ENCODE data around the gene P2RY14. TPM values are rescaled to one million over a fixed set of nuclear protein-coding genes. Genes with fewer than 3 reads are reported as not detected.
A peak's percentile ranks its signal among the peaks of the same experiment; 100 is the strongest.

P2RY14 gene
- total RNA-seq, 1 donor from 2014 or later: not detected

- Mint-ChIP-seq H3K36me3 (ENCODE audit: low read depth) (no peaks in the 10 kb centered on the region), H3K9me3 (ENCODE audit: low read depth) (no peaks in the 10 kb centered on the region), H3K4me3 (ENCODE audit: unreplicated experiment) (no peak overlapping the region), H3K4me1 (ENCODE audit: low read depth) (peaks cover 11% of the 10 kb centered on the region), H3K27me3 (ENCODE audit: low read depth) (no peaks in the 10 kb centered on the region), H3K27ac (ENCODE audit: unreplicated experiment) (no peak overlapping the region)
- no peak for TF ChIP-seq CTCF (IDR thresholded peaks at IDR 0.05)
- DNase-seq (ENCODE audit: low spot score): no peak
Measured at GRCh38 chr3:151283907-151284461, 5.6 kb upstream of the P2RY14 start.

DNA sequence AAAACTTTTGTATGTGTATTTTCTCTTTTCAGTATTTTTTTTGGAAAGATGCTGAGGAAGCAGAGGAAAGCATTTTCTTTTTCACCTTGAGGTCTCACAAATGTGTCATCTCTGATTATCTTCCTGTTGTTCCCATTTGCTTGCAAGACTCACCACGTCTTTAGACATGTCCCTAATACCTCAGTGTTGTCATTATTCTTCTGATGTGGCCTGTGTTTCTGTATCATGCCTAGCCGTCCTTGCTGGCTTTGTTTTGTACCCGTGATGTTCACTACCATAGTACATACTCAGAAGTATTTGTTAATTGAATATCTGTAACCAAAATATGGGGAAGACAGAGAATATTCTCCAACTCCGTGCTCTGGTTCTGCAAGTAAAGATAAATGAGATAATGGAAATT lies 5.0 kb upstream of the P2RY14 start:
- no peak overlapping the region for H3K4me3 Mint-ChIP-seq (ENCODE audit: unreplicated experiment)
- H3K36me3 Mint-ChIP-seq (ENCODE audit: low read depth): no peaks in the 10 kb centered on the region
- TF ChIP-seq CTCF (IDR thresholded peaks at IDR 0.05): no peak
- H3K27me3 Mint-ChIP-seq (ENCODE audit: low read depth): no peaks in the 10 kb centered on the region
- no peak overlapping the region for H3K27ac Mint-ChIP-seq (ENCODE audit: unreplicated experiment)
- peaks cover 11% of the 10 kb centered on the region for H3K4me1 Mint-ChIP-seq (ENCODE audit: low read depth)
- H3K9me3 Mint-ChIP-seq (ENCODE audit: low read depth): no peaks in the 10 kb centered on the region
- DNase-seq (ENCODE audit: low spot score): no peak

DNA sequence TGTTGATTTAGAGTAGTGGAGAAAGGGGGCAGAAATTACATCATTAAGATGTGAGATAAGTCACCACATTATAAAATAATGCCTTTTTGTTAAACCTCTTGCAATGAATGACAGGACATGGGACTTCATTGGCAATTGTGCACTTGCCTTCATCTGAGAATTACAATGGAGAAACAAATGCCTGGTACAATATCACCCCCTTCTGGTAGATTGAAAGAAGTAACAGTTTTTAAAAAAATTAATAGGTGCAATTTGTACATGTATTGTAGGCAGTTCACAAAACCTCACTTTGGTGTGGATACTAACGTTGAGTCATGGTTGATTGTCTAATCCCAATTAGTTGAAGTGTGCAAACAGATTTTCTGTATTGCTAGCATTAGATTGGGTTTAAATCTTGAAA lies 4.6 kb upstream of the P2RY14 start:
- Mint-ChIP-seq H3K9me3 (ENCODE audit: low read depth) (no peaks in the 10 kb centered on the region), H3K27ac (ENCODE audit: unreplicated experiment) (no peak overlapping the region), H3K4me1 (ENCODE audit: low read depth) (peaks cover 11% of the 10 kb centered on the region), H3K36me3 (ENCODE audit: low read depth) (no peaks in the 10 kb centered on the region), H3K27me3 (ENCODE audit: low read depth) (no peaks in the 10 kb centered on the region), H3K4me3 (ENCODE audit: unreplicated experiment) (no peak overlapping the region)
- DNase-seq (ENCODE audit: low spot score): no peak
- TF ChIP-seq CTCF (IDR thresholded peaks at IDR 0.05): peak; percentile 92

DNA sequence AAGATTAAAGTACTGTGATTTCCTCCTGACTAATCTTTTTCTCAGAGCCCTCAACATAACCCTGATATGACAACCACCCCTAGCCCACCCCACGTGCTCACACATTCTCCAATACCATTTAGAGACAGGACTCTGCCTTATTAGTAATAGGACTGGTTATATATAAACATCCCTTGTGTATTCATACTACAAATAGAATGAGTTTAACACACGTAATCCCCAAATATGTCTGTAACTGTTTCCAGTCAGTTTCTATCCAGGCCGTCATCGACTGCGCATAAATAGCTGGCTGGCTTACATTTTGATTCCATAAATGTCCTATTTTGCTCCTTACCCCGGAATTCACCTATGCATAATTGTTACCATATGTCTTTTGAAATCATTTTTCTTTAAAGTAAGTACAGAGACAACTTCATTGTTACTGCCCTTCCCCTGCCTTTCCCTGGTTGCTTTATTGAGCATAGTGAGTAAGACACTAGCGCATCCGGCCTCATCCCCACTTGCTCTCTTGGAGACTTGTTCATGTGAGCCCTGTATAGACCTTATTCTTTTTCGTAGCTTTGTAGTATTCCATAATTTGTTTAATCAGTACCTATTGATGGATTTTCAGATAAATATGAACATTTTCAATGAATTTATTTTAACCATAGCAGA lies 3.5 kb upstream of the P2RY14 start:
- peaks cover 11% of the 10 kb centered on the region for H3K4me1 Mint-ChIP-seq (ENCODE audit: low read depth)

GRCh38 chr3:151276687-151277042 lies 1.7 kb downstream of the P2RY14 start:
- Mint-ChIP-seq H3K27me3 (ENCODE audit: low read depth) (no peaks in the 10 kb centered on the region), H3K36me3 (ENCODE audit: low read depth) (no peaks in the 10 kb centered on the region), H3K27ac (ENCODE audit: unreplicated experiment) (no peak overlapping the region), H3K9me3 (ENCODE audit: low read depth) (no peaks in the 10 kb centered on the region), H3K4me1 (ENCODE audit: low read depth) (peaks cover 3% of the 10 kb centered on the region), H3K4me3 (ENCODE audit: unreplicated experiment) (no peak overlapping the region)
- no peak for TF ChIP-seq CTCF (IDR thresholded peaks at IDR 0.05)
- DNase-seq (ENCODE audit: low spot score): no peak

More for the DNA sequence above, 3.5 kb upstream of the P2RY14 start:
- H3K4me3 Mint-ChIP-seq (ENCODE audit: unreplicated experiment): no peak overlapping the region
- no peaks in the 10 kb centered on the region for H3K27me3 Mint-ChIP-seq (ENCODE audit: low read depth)
- TF ChIP-seq CTCF (IDR thresholded peaks at IDR 0.05): no peak
- H3K27ac Mint-ChIP-seq (ENCODE audit: unreplicated experiment): no peak overlapping the region
- H3K9me3 Mint-ChIP-seq (ENCODE audit: low read depth): no peaks in the 10 kb centered on the region
- no peaks in the 10 kb centered on the region for H3K36me3 Mint-ChIP-seq (ENCODE audit: low read depth)
- no peak for DNase-seq (ENCODE audit: low spot score)

Data from chondrocyte (in vitro differentiated cells).